Left ventricle myocardium inferior (tissue), 1 donor: ENCODE data around the gene CBX3. TPM values are rescaled to one million over a fixed set of nuclear protein-coding genes. Genes with fewer than 3 reads are reported as not detected.

Experiments used
- DNase-seq: peaks from one replicate; pipeline ENCODE4 v3.0.0-alpha.2; 2020
- H3K27ac ChIP-seq: fragments of 200-600 bp; replicated peaks from 2 replicates; pipeline ENCODE4 v1.8.0; 2021
- H3K27me3 ChIP-seq: fragments of 200-600 bp; 2 replicates; pipeline ENCODE4 v1.8.0; 2021; ENCODE audit warnings: low read depth
- H3K36me3 ChIP-seq: fragments of 200-600 bp; 2 replicates; pipeline ENCODE4 v1.8.0; 2021
- H3K4me1 ChIP-seq: fragments of 200-600 bp; 2 replicates; pipeline ENCODE4 v1.8.0; 2021
- H3K4me3 ChIP-seq: fragments of 200-600 bp; 2 replicates; pipeline ENCODE4 v1.8.0; 2021; ENCODE audit warnings: mild to moderate bottlenecking, moderate library complexity
- H3K9me3 ChIP-seq: fragments of 200-600 bp; replicated peaks from 2 replicates; pipeline ENCODE4 v1.8.0; 2021
- intact Hi-C: fragments of 100-400 bp; cut with micrococcal nuclease; formaldehyde crosslinking; loops from one replicate; pipeline ENCODE4 v1.11.0; 2022
- total RNA-seq: library from RNA; stranded (reverse); fragmentation: NEBNext Ultra II Directional; extraction: Animal tissue kit (Norgen Biotek cat#: 25700); gene quantifications from one replicate; pipeline ENCODE4 v1.2.1, GENCODE V29; 2021
- TF ChIP-seq, protein P1 (sequence below): fragments of 200-600 bp; IDR thresholded peaks from 2 replicates; pipeline ENCODE4 v1.8.0; 2021; ENCODE audit warnings: antibody characterized with exemption, mild to moderate bottlenecking, borderline replicate concordance
- donor health status: DM: no; HTN: yes; CAD: no; lungs with severe emphysema.

Gene CBX3
- total RNA-seq, 1 donor from 2014 or later = 58.5 TPM

DNA sequence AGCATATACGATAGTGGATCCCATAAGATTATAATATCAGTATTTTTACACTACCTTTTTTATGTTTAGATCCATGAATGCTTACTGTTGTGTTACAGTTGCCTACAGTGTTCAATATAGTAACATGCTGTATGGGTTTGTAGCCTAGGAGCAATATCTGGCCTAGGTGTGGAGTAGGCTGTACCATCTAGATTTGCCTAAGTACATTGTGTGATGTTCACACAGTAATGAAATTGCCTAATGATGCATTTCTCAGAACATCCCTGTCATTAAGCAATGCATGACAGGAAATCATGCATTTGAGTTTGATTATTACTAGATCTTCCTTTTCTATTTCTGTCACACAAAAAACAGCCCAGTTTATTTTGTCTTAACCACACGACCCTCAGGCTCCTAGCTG, 14.5 kb downstream of the CBX3 start:
- Histone ChIP-seq H3K9me3 (no peaks in the 10 kb centered on the region), H3K36me3 (peaks cover 22% of the 10 kb centered on the region), H3K4me1 (peaks cover 10% of the 10 kb centered on the region), H3K27me3 (no peaks in the 10 kb centered on the region), H3K4me3 (no peak overlapping the region), H3K27ac (no peak overlapping the region)
- intact Hi-C loops = no loop called here
- TF ChIP-seq, protein P1, sequence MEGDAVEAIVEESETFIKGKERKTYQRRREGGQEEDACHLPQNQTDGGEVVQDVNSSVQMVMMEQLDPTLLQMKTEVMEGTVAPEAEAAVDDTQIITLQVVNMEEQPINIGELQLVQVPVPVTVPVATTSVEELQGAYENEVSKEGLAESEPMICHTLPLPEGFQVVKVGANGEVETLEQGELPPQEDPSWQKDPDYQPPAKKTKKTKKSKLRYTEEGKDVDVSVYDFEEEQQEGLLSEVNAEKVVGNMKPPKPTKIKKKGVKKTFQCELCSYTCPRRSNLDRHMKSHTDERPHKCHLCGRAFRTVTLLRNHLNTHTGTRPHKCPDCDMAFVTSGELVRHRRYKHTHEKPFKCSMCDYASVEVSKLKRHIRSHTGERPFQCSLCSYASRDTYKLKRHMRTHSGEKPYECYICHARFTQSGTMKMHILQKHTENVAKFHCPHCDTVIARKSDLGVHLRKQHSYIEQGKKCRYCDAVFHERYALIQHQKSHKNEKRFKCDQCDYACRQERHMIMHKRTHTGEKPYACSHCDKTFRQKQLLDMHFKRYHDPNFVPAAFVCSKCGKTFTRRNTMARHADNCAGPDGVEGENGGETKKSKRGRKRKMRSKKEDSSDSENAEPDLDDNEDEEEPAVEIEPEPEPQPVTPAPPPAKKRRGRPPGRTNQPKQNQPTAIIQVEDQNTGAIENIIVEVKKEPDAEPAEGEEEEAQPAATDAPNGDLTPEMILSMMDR = no peak
- no peak for DNase-seq

DNA sequence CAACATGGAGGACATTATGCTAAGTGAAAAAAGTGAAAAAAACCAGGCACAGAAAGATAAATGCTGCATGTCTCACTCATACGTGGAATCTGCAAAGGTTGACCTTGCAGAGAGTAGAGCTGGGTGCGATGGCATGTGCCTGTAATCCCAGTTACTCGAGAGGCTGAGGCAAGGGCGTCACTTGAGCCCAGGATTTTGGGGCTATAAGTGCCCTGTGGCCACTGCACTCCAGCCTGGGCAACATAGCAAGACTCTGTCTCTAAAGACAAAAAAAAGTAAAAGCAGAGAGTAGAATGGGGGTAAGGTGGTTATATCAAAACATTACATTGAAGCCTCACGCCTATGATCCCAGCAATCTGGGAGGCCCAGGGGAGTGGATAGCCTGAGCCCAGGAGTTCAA, 22.8 kb downstream of the CBX3 start:
- intact Hi-C loops = no loop called here
- no peaks in the 10 kb centered on the region for H3K9me3 ChIP-seq
- H3K27me3 ChIP-seq = peaks cover 19% of the 10 kb centered on the region
- H3K36me3 ChIP-seq = no peaks in the 10 kb centered on the region
- no peak for DNase-seq
- H3K4me1 ChIP-seq = no peaks in the 10 kb centered on the region
- H3K4me3 ChIP-seq = no peak overlapping the region
- no peak overlapping the region for H3K27ac ChIP-seq
- TF ChIP-seq, protein P1 = no peak

DNA sequence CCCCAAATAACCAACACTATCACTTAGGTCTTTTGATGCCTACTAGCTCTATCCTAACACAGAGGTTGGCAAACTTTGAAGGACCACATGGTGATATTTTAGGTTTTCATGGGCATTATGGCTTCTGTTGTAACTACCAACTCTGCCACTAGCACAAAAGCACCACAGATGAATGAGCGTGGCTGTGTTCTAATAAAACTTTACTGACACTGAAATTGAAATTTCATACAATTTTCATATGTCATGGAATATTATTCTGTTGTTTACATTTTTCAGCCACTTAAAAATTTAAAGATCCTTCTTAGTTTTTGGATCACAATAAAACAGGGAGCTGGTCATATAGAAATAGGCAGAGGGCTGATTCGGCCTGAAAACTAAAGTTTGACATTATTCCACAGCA, 26.4 kb downstream of the CBX3 start:
- no peak overlapping the region for H3K4me3 ChIP-seq
- no peaks in the 10 kb centered on the region for H3K36me3 ChIP-seq
- no peak overlapping the region for H3K27ac ChIP-seq
- no peaks in the 10 kb centered on the region for H3K4me1 ChIP-seq
- DNase-seq = no peak
- H3K27me3 ChIP-seq = peaks cover 20% of the 10 kb centered on the region
- H3K9me3 ChIP-seq = no peaks in the 10 kb centered on the region
- intact Hi-C loops = no loop called here
- TF ChIP-seq, protein P1 = no peak

DNA sequence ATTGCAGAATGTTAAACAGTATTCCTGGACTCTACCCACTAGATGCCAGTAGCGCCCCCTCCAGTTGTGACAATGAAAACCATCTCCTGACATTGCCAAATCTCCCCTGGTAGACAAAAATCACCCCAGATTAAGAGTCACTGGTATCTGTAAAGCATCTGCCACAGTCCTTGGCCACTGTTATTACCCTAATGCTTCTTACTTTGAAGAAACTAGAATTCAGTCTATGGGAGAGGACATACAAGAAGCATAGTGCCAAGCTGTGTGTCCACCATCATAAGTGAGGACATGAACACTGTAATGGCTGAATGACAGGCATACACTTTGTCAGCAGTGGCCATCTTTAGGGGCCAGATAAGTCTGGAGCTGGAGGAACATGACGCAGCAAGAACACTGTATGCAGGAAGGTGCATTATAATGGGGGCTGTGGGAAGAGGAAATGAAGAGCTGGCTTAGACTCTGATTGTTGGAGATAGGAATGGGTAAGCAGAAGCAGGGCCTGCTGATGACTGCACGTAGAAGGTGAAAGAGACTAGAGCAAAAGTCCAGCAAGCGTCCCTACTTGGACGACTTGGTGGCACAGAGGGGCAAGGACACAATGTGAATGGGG, 32.5 kb downstream of the CBX3 start:
- Histone ChIP-seq H3K27me3 (peaks cover 29% of the 10 kb centered on the region), H3K27ac (no peak overlapping the region), H3K4me1 (no peaks in the 10 kb centered on the region), H3K9me3 (no peaks in the 10 kb centered on the region), H3K36me3 (no peaks in the 10 kb centered on the region), H3K4me3 (no peak overlapping the region)
- intact Hi-C loops = no loop called here
- no peak for DNase-seq
- TF ChIP-seq, protein P1 = no peak

DNA sequence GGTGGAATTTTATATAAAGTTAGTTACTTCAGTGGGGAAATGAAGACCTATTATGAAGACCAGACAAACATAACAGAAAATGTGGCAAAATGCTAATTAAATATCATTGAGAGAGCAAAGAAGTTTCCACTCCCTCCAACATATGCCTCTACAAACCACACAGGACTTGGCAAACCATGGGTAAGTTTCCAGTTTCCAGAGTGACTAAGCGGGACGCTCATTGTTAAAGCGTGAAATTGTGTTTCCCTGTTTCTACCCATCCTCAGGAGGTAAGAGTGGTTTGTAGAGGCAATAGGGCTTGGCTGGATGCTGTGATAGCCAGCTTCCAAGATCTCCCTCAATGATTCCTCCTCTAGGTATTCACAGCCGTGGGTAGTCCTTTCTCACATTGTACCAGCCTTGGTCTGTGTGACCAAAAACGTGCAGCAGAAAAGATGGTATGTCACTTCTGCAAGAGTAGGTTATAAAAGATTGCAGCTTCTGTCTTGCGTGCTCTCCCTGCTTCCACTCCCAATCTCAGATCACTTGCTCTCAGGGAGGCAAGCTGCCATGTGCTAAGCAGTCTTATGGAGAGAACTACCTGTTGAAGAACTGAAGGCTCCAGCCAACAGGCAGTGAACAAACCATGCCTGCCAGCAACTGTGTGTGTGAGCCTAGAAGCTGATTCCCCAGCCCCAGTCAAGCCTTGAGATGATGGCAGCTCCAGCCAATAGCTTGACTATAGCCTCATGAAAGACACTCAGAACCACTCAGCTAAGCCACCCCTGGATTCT, 35.7 kb downstream of the CBX3 start:
- Histone ChIP-seq H3K4me1 (no peaks in the 10 kb centered on the region), H3K27me3 (peaks cover 42% of the 10 kb centered on the region), H3K27ac (no peak overlapping the region), H3K36me3 (no peaks in the 10 kb centered on the region), H3K4me3 (no peak overlapping the region), H3K9me3 (no peaks in the 10 kb centered on the region)
- intact Hi-C loops = no loop called here
- TF ChIP-seq, protein P1 = no peak
- DNase-seq = no peak
